GM10847 (cell line): ENCODE measurements around the gene ST6GALNAC3.

Experiments used
- POLR2A ChIP-seq: IDR thresholded peaks from 2 replicates; pipeline ENCODE4 v1.6.1; 2011; ENCODE audit not compliant: insufficient read length; ENCODE audit errors: extremely low read depth

The ST6GALNAC3 gene

GRCh38 chr1:76257823-76258222 lies 183.3 kb downstream of the ST6GALNAC3 start:
- no peak for TF ChIP-seq POLR2A

GRCh38 chr1:76259270-76259669 lies 184.7 kb downstream of the ST6GALNAC3 start:
- no peak for TF ChIP-seq POLR2A

GRCh38 chr1:76260279-76260678 lies 185.7 kb downstream of the ST6GALNAC3 start:
- no peak for TF ChIP-seq POLR2A

DNA sequence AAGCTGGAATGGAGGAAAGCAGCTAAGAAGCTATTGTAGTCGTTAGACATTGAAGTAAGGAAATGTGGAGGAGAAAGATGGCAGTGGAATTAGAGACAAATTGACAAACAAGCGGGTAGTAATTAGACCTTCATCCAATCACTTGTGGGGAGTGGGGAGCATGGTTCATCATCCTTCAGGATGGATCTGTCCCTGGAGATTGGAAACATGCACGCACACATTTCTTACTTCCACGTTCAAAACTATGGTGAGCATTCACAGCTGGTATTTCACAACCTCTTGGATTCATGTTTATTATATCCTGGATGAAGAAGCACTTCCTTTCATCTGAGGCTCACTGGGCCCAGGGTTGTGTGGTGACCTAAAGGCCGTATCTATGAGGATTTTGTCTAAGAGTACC lies 188.1 kb downstream of the ST6GALNAC3 start:
- TF ChIP-seq POLR2A = no peak

- no peak for TF ChIP-seq POLR2A
Measured at GRCh38 chr1:76264642-76265041, 190.1 kb downstream of the ST6GALNAC3 start.

DNA sequence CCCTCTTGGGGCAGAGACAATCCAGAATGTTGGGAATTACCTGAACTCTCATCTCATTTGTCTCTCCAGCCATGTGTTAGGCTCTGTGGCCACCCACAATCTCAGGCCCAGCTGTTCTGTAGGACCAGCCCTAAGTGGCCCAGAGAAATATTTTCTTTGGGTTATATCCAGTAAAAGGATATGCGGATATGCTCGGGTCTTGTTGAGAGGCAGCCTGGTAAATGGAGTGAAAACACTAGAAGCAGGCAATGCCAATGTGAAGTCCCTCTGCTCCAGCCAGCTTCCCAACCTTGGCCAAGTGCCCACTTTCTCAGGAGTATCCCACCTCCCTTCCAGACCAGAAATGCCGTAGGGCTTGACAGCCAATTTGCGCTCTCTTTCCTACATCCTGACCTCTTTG lies 192.2 kb downstream of the ST6GALNAC3 start:
- TF ChIP-seq POLR2A = no peak

DNA sequence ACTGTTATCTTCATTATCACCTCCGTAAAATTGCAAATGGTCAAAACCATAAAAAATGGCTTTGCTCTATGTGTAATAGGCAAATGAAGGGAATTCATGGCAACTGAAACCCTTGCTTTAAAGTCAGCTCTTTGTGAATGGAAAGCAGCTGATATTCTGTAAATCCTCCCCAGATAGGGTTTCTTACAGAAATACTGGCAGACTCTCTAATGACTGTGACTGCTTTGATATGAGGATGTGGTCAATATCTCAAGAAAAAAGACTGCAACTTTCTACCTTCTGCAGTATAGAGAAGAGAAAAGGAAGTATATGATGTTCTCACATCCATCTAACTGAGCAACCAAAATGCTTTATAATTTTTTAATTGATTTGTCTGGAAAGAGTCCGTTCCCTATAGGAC lies 193.1 kb downstream of the ST6GALNAC3 start:
- TF ChIP-seq POLR2A = no peak

- TF ChIP-seq POLR2A = no peak
Measured at GRCh38 chr1:76268341-76268740, 193.8 kb downstream of the ST6GALNAC3 start.

DNA sequence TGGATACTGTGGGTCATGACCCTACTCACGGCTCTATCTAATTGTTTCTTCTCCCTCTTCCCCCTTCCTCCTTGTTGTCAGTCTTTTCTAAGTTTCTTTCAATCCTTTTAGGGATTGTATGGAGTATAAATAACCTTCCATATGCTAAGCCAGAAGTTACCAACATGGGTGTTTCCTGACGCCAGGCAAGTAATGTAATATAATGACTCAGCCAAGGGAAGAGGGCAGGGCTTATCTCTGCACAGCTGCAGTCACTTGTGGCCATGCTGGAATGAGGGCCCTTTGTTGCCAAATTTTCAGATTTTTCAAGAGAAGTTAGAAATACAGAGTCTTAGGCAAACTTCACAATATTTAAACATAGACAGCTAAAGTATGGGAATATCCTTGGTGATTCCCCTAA lies 194.6 kb downstream of the ST6GALNAC3 start:
- no peak for TF ChIP-seq POLR2A

DNA sequence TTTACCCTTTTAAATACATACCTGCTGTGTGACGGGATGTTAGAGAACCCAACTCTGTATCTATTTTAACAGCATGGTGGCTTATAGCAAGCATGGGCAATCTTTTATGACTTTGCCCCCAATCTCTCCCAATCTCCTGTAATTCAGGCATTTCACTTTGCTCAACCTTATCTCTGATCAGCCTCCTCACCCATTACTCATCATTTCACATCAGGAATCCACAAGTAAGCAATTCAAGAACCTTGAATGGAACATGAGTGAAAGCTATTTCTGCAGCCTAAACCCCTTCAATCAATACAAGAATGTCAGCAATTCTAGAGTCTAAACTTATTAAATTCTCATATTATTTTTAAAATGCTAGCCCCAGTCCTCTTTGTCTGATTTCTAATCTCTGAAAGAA lies 199.8 kb downstream of the ST6GALNAC3 start:
- TF ChIP-seq POLR2A = no peak

GRCh38 chr1:76274718-76275117 lies 200.2 kb downstream of the ST6GALNAC3 start:
- no peak for TF ChIP-seq POLR2A

DNA sequence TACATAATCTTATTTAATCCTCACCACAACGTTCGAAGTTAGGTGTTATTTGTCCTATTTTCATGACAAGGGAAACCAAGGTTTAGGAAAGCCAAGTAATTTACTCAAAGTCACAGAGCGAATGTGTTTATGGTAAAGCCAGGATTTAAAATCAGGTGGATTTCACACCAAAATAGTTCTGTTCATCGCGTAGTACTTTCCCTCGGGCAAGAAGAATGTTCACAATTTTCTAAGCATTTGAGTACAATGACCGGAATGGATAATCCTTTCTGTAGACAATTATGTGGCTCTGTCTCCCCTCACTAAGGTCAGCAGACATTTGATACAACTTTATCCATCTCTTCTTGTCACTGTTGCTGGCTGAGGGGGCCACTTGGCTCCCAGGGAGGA lies 204.2 kb downstream of the ST6GALNAC3 start:
- no peak for TF ChIP-seq POLR2A

GRCh38 chr1:76279101-76279748 lies 204.7 kb downstream of the ST6GALNAC3 start:
- no peak for TF ChIP-seq POLR2A

DNA sequence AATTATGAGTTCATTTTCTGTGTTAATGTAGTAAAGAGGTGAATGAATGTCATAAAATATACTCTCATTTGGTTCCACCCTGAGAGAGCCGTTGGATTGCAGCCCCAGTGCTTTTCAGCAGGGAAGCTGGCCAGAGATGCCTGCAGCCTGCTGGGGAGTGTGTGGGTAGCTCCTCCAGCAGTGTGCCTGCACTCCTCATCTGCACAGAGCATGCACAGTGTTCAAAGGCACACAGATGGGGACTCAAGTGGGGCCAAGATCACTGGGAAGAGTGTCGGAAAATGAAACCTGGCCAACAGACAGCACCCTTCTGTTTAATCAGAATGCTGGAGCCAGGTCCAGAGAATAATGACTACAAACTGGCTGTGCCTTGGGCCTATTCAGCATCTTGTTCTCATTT lies 206.8 kb downstream of the ST6GALNAC3 start:
- no peak for TF ChIP-seq POLR2A

DNA sequence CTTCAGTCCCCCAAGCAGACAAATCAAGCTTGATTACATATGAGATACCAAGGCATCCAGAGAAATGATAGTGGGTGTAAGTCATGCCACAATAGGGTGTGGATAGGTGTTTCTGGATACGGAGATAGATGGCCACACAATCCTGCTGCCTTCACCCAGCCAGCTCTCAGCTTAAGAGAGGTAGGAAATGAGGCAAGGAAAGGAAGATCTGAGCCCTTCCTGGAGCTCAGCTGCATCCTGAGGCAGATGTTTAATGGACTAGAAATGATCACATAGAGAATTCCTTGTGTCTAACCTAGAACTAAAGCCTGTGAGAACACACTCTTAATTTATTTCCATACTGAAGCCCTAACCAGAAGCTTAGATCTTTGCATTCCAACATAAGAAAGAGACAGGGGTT lies 210.3 kb downstream of the ST6GALNAC3 start:
- no peak for TF ChIP-seq POLR2A

DNA sequence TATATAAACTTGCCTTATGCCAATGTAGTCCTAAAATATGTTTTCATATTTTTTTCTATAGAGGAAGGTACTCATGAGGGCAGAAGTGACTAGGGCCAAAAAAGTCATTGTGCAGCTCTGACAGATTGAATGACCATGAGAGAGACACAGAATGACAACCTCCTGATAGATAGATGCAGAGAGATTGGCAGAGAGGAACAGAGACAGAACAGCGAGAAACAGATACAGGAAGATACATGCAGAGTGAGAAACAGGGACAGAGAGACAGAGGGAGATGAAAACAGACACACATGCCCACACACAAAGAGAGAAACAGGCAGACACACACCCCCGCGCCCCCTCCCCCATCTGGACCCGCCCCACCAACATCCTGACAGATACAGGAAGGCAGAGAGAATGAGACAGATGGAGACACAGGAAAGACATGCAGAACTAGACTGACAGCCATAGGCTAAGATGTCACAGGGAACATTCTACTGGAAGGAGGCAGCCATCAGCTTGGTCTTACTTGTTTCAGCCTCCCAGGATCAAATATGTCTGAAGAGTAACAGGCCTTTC lies 211.1 kb downstream of the ST6GALNAC3 start:
- no peak for TF ChIP-seq POLR2A

DNA sequence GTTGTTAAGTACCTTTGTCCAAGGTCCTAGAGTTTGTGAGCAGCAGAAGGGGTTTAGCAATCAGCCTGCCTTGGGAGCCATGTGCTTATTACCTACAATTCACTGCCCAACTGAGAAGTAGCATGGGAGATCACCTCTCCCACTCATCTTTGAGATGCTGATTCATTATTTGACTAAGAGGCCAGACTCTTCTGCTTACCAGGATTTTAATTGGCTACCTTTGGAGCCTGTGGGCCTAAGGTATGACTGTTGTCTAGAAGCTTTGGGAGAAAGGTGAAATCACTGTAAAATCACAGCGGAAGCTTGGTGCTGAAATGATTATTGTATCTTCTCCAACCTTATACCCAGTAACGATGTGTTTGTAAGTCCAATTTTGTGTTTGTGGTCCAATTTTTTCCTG lies 213.4 kb downstream of the ST6GALNAC3 start:
- no peak for TF ChIP-seq POLR2A
